GM19468 (cell line): Measurements from ENCODE around the gene ADD3.
"Not testable (repeated sequence)": the region's sequence is repeated elsewhere in the genome, so short reads cannot be mapped to it uniquely, and the experiment has no call there.

Experiments used
- ATAC-seq: cut with Tn5 transposase; IDR thresholded peaks from one replicate; pipeline ENCODE4 v1.9.1; 2021; ENCODE audit warnings: mild to moderate bottlenecking, moderate library complexity, moderate number of reproducible peaks; ENCODE audit not compliant: unreplicated experiment; ENCODE audit errors: extremely low read depth

Gene ADD3

GRCh38 chr10:110088367-110089104 lies 80.8 kb downstream of the ADD3 start:
- ATAC-seq = no peak

- ATAC-seq = no peak
These were observed 84.0 kb downstream of the ADD3 start for GRCh38 chr10:110091830-110092229.

- no peak for ATAC-seq
These were observed 85.9 kb downstream of the ADD3 start for GRCh38 chr10:110093722-110094121.

- ATAC-seq = no peak
These were observed 87.0 kb downstream of the ADD3 start for GRCh38 chr10:110094786-110095185.

GRCh38 chr10:110101464-110102144 lies 93.8 kb downstream of the ADD3 start:
- ATAC-seq = no peak

- no peak for ATAC-seq
These were observed 96.2 kb downstream of the ADD3 start for GRCh38 chr10:110103921-110104461.

GRCh38 chr10:110105873-110106272 lies 98.1 kb downstream of the ADD3 start:
- no peak for ATAC-seq

- no peak for ATAC-seq
These were observed 99.6 kb downstream of the ADD3 start for GRCh38 chr10:110107430-110107829.

GRCh38 chr10:110107887-110108286 lies 100.1 kb downstream of the ADD3 start:
- ATAC-seq = no peak

GRCh38 chr10:110109511-110109910 lies 101.7 kb downstream of the ADD3 start:
- ATAC-seq = no peak

- ATAC-seq = no peak
These were observed 102.6 kb downstream of the ADD3 start for GRCh38 chr10:110110338-110110737.

- no peak for ATAC-seq
These were observed 106.0 kb downstream of the ADD3 start for GRCh38 chr10:110113670-110114337.

- ATAC-seq = not testable (repeated sequence)
These were observed 106.9 kb downstream of the ADD3 start for GRCh38 chr10:110114668-110115067.

- ATAC-seq = no peak
These were observed 108.2 kb downstream of the ADD3 start for GRCh38 chr10:110115784-110116520.

GRCh38 chr10:110118891-110119621 lies 111.3 kb downstream of the ADD3 start:
- ATAC-seq = no peak

GRCh38 chr10:110123594-110123993 lies 115.8 kb downstream of the ADD3 start:
- no peak for ATAC-seq

- ATAC-seq = no peak
These were observed 121.7 kb downstream of the ADD3 start for GRCh38 chr10:110129490-110129889.

GRCh38 chr10:110134917-110135316 lies 127.1 kb downstream of the ADD3 start:
- ATAC-seq = no peak

GRCh38 chr10:110135836-110136235 lies 128.1 kb downstream of the ADD3 start:
- not testable (repeated sequence) for ATAC-seq

- ATAC-seq = no peak
These were observed 129.4 kb downstream of the ADD3 start for GRCh38 chr10:110137142-110137545.
